OCI-LY7 (cell line): ENCODE results near the gene DLGAP5. TPM values are rescaled to one million over a fixed set of nuclear protein-coding genes. Genes with fewer than 3 reads are reported as not detected.

Experiments used
- BruUV-seq: library from RNA; stranded (reverse); fragments of 400-500 nt; replicated peaks from 2 replicates; lab custom pipeline; 2021; lab: Mats Ljungman, UMichigan
- CTCF ChIA-PET: fragments of 300-600 bp; sonication (Branson Sonifier 250); formaldehyde crosslinking; loops from one replicate; lab custom pipeline; 2022; ENCODE audit warnings: antibody characterized with exemption; ENCODE audit not compliant: unreplicated experiment; lab: Charles Lee
- POLR2A ChIA-PET: fragments of 300-600 bp; sonication (Branson Sonifier 250); formaldehyde crosslinking; loops from one replicate; lab custom pipeline; 2022; ENCODE audit warnings: antibody characterized with exemption; lab: Charles Lee
- DNase-seq: peaks from one replicate; pipeline ENCODE4 v3.0.0-alpha.2; 2015; ENCODE audit warnings: low spot score
- H2AFZ ChIP-seq: fragments of 200-600 bp; sonication (generic), shearing (Covaris generic); 2 replicates; pipeline ENCODE4 v1.6.1; 2014; ENCODE audit warnings: mild to moderate bottlenecking, antibody characterized with exemption, low read length, moderate library complexity
- H3K27ac ChIP-seq: fragments of 200-600 bp; sonication (generic); 2 replicates; pipeline ENCODE4 v1.5.1; 2014; ENCODE audit warnings: mixed run types, low read depth, mild to moderate bottlenecking, moderate library complexity, low read length, inconsistent platforms; ENCODE audit not compliant: poor library complexity, severe bottlenecking
- H3K36me3 ChIP-seq: fragments of 200-600 bp; sonication (generic); 2 replicates; pipeline ENCODE4 v1.6.1; 2014; ENCODE audit warnings: mild to moderate bottlenecking, antibody characterized with exemption, low read length, moderate library complexity, mixed read lengths; ENCODE audit not compliant: insufficient read depth
- H3K4me1 ChIP-seq: fragments of 200-600 bp; sonication (generic); 2 replicates; pipeline ENCODE4 v1.5.1; 2014; ENCODE audit warnings: mild to moderate bottlenecking, low read length; ENCODE audit not compliant: insufficient read depth, poor library complexity, severe bottlenecking
- H3K4me2 ChIP-seq: fragments of 200-600 bp; sonication (generic); 2 replicates; pipeline ENCODE4 v1.6.1; 2014; ENCODE audit warnings: mild to moderate bottlenecking, low read length
- H3K4me3 ChIP-seq: fragments of 200-600 bp; sonication (generic); 2 replicates; pipeline ENCODE4 v1.5.1; 2014; ENCODE audit warnings: mild to moderate bottlenecking, low read depth, low read length; ENCODE audit not compliant: poor library complexity, severe bottlenecking
- H3K79me2 ChIP-seq: fragments of 200-600 bp; sonication (generic); 2 replicates; pipeline ENCODE4 v1.6.1; 2016; ENCODE audit warnings: low read depth, mild to moderate bottlenecking, low read length, moderate library complexity, mixed read lengths; ENCODE audit not compliant: insufficient read depth
- H3K9me2 ChIP-seq: fragments of 200-600 bp; sonication (generic); 2 replicates; pipeline ENCODE4 v1.6.1; 2016; ENCODE audit warnings: mild to moderate bottlenecking, low read length, mixed read lengths; ENCODE audit not compliant: insufficient read depth
- H3K9me3 ChIP-seq: fragments of 200-600 bp; sonication (generic); 2 replicates; pipeline ENCODE4 v1.6.1; 2014; ENCODE audit warnings: mild to moderate bottlenecking, mixed run types, low read length, mixed read lengths
- H4K20me1 ChIP-seq: fragments of 200-600 bp; sonication (generic); 2 replicates; pipeline ENCODE4 v1.6.1; 2014; ENCODE audit warnings: mild to moderate bottlenecking, antibody characterized with exemption, low read length, moderate library complexity, mixed read lengths; ENCODE audit not compliant: insufficient read depth
- CTCF ChIP-seq: fragments of 200-600 bp; sonication (generic); conservative IDR thresholded peaks from 2 replicates; pipeline ENCODE4 v1.5.1; 2014; ENCODE audit warnings: mild to moderate bottlenecking, antibody characterized with exemption, low read length, moderate library complexity, mixed read lengths
- EZH2phosphoT487 ChIP-seq: fragments of 200-600 bp; sonication (generic); IDR thresholded peaks from 2 replicates; pipeline ENCODE4 v1.6.1; 2018; ENCODE audit warnings: low read depth, borderline replicate concordance, mild to moderate bottlenecking, mixed run types, antibody characterized with exemption, low read length, moderate library complexity, mixed read lengths
- intact Hi-C: fragments of 100-400 bp; cut with micrococcal nuclease; formaldehyde crosslinking; loops from one replicate; pipeline ENCODE4 v1.10.0; 2022; ENCODE audit not compliant: unreplicated experiment
- total RNA-seq, 2 experiments: library from RNA; depleted of rRNA in 1 of 2; stranded (reverse); fragments of >200 nt in 1 of 2; shearing (Covaris generic) in 1 of 2; gene quantifications; 2 replicates each; pipeline ENCODE4 v1.2.3, GENCODE V29; 2014 to 2022

DLGAP5 gene
- total RNA-seq, 2 experiments from 2014 or later: 57.6 to 92.2 TPM

- no TSS peak for BruUV-seq
- Histone ChIP-seq H4K20me1 (no peaks in the 10 kb centered on the region), H2AFZ (no peak overlapping the region), H3K36me3 (peaks cover 95% of the 10 kb centered on the region), H3K4me1 (peaks cover 5% of the 10 kb centered on the region), H3K27ac (no peak overlapping the region), H3K4me3 (no peak overlapping the region), H3K9me3 (no peaks in the 10 kb centered on the region), H3K79me2 (peaks cover 9% of the 10 kb centered on the region; the same call in 1 of the 2 replicates), H3K4me2 (no peak overlapping the region), H3K9me2 (no peaks in the 10 kb centered on the region)
- DNase-seq: no peak
- CTCF ChIA-PET: no interaction called here
- intact Hi-C loops: no loop called here
- TF ChIP-seq CTCF: no peak
- no peak for TF ChIP-seq EZH2phosphoT487
- POLR2A ChIA-PET: interaction anchor here (2.1 kb wide), 1 partner anchor 11 kb away, joined by 6 read pairs; the partner anchor contains the start of gene DLGAP5
Measured at GRCh38 chr14:55180434-55180833, 11.0 kb downstream of the DLGAP5 start.

GRCh38 chr14:55180006-55180405, 11.4 kb downstream of the DLGAP5 start:
- H4K20me1 ChIP-seq: no peaks in the 10 kb centered on the region
- no peak overlapping the region for H3K27ac ChIP-seq
- no peak overlapping the region for H3K4me2 ChIP-seq
- no peaks in the 10 kb centered on the region for H3K9me2 ChIP-seq
- no TSS peak for BruUV-seq
- TF ChIP-seq EZH2phosphoT487 (no peak), CTCF (no peak)
- ChIA-PET CTCF (no interaction called here), POLR2A (interaction anchor here (2.1 kb wide), 1 partner anchor 11 kb away, joined by 6 read pairs; the partner anchor contains the start of gene DLGAP5)
- H3K4me3 ChIP-seq: no peak overlapping the region
- no peaks in the 10 kb centered on the region for H3K9me3 ChIP-seq
- no peak for DNase-seq
- no peak overlapping the region for H2AFZ ChIP-seq
- peaks cover 5% of the 10 kb centered on the region for H3K4me1 ChIP-seq
- intact Hi-C loops: no loop called here
- H3K36me3 ChIP-seq: peaks cover 98% of the 10 kb centered on the region
- H3K79me2 ChIP-seq: peaks cover 8% of the 10 kb centered on the region; the same call in 1 of the 2 replicates

DNA sequence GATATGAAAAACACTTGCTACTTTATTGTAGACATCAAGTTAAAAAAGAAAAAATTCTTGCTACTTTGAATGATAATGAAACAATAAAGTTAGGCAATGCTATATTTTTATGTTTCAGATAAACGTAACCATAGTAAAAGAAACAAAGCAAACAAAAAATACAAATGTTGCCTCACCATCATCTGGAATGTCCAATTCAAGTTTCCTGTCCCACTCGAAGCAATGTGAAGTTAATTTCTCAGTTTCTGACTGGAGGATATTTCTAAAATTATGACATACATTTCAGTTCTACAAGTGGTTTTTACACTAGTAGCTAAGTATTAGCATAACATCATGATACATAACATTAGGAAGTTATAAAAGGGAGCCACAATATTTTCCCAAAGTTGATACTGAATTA, 20.9 kb downstream of the DLGAP5 start:
- BruUV-seq: no TSS peak
- Histone ChIP-seq H3K9me2 (no peaks in the 10 kb centered on the region), H3K4me2 (no peak overlapping the region), H3K36me3 (peaks cover 87% of the 10 kb centered on the region), H3K79me2 (no peaks in the 10 kb centered on the region), H2AFZ (no peak overlapping the region), H3K4me3 (no peak overlapping the region), H3K9me3 (no peaks in the 10 kb centered on the region), H3K27ac (no peak overlapping the region), H3K4me1 (no peaks in the 10 kb centered on the region), H4K20me1 (no peaks in the 10 kb centered on the region)
- no peak for DNase-seq
- no peak for TF ChIP-seq CTCF
- TF ChIP-seq EZH2phosphoT487: no peak
- CTCF ChIA-PET: no interaction called here
- POLR2A ChIA-PET: interaction anchor here (1.0 to 2.1 kb wide), 2 partner anchors 12 to 21 kb away, joined by 3 to 5 read pairs; partner anchors contain the start of gene DLGAP5
- intact Hi-C loops: no loop called here
